Measurements from ENCODE around the gene TFF2. TPM values are rescaled to one million over a fixed set of nuclear protein-coding genes. Genes with fewer than 3 reads are reported as not detected.

The TFF2 gene
- total RNA-seq, 1 donor from 2014 or later: not detected

GRCh38 chr21:42303443-42303842, 47.4 kb downstream of the TFF2 start:
- ATAC-seq: no peak

DNA sequence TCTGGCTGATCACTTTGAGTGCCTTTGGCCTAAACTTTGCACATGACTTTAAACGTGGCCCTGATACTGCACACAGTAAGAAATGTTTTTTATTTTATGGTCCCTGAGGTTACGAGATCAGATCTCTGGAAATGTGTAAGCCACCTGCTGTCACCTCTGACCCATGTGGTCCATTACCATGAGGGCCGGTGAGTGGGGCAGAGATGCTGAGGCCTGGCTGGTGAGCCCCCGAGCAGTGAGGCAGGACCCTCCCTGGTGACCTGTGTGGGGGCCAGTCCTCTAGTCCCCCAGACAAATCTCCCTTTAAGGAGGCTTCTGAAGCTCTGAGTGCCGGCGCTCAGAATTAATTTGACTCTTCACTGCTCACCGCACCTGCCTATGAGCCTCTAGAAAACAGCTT, 48.0 kb downstream of the TFF2 start:
- ATAC-seq: no peak

- ATAC-seq: no peak
Measured at GRCh38 chr21:42302076-42302650, 48.6 kb downstream of the TFF2 start.

DNA sequence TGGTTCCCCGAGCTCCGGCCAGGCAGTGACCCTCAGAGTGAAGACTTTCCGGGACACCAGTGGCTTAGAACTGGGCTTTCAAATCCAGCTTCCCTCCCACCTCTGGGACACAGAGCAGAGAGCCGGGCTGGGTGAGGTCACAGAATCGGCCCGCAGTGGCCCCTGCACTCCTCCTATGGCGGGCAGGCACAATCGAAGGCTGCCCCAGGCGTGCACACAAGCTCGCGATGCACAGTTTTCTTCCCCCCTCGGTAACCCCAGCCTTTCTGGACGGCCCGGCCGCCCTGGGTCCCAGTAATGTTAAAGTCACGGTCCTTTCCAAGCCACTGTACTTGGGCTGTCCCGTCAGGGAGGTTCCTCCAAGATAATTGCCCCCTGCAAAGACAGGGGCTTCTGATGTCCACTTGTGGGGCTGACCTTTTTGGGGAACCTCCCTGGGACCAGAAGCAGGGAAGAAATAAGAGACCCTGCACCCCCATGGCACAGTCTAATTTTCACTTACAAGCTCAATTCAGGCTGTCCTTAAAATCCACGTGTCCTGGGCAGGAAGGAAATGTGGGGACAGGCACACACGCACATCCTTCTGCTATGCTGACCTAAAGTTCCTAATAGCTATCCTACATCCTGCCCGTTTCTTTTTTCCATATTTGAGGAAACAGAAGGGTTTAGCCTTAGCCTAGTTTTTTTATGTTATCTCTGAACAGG, 49.3 kb downstream of the TFF2 start:
- ATAC-seq: peak; percentile 24

DNA sequence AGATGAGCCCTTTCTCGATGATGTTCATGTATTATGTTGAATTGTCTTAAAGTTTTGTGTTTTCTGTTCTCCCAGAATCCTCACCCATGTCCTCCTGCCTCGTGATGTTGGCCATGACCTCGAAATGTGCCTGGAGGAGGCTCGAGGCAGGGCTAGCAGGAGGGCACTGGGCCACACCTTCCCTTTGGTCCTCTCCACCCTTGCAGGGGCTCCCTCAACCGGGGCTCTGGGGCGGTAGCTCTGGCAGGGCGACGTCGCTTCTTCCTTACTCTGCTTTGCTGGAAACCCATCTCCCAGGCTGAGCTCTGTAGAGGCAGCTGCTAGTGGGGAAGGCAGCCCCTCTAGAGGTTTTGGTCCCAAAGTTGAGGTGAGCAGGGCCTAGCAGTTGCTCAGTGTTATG, 49.8 kb downstream of the TFF2 start:
- ATAC-seq: no peak

DNA sequence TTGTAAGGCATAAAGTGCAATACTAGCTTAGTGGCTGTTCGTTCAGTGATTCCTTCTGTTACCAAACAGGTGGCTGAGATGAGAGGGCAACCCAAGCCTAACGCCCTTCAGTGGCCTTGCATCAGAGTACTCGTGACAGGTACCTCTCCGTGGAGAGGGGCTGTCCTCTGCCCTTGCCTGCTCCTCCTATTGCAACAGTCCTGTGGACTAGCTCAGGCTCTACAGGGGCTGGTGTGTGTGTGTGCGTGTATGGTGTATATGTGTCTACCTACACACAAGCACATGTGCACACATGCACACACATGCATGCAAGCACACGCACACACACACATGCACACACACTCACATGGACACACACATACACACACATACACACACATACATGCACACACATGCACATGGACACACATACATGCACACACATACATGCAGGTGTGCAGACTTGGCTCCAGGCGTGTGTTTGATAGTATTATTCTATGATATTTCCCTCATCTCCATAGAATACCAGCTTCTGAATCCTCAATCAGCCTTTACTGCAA, 50.7 kb downstream of the TFF2 start:
- no peak for ATAC-seq

GRCh38 chr21:42299324-42300044, 51.3 kb downstream of the TFF2 start:
- peak; percentile 36 for ATAC-seq

- no peak for ATAC-seq
Measured at GRCh38 chr21:42298657-42299056, 52.1 kb downstream of the TFF2 start.

DNA sequence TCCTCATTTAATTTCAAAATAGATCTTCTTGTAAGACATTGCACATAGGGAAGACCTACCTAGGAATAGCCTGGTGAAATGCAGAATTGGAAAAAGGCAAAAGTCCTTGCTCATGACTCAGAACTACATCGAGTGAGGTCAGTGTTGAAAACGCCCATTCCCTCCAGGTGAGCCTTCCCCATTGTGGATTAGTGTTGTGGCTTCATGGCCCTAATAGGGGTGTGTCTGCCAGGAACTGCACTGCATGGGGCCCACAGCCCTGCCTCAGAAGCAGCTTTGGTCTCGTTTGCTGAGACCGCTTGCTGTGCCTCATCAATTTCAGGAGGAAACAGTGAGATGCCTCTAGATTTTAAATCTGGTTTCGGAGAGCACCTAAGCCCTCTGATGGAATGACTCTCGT, 52.6 kb downstream of the TFF2 start:
- peak; percentile 84 for ATAC-seq

DNA sequence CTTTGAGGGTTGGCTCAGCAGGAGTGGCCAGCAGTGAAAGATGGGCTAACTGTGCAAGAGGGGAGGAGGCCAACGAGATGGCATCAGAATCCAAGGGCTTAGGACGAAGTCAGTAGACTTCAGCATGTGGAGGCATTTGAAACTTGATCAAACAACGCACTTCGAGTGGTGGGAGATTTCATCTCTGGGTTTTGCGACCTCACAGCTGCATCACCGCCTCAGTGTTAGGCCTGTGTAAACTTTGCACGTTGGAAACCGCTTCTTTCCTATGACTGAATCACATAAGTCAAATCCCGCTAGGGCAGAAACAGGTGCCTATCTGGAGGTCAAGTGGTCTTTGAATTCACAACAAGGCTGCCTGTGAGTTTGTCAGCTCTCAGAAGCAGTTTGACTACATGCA, 53.4 kb downstream of the TFF2 start:
- ATAC-seq: no peak

GRCh38 chr21:42296501-42296900, 54.3 kb downstream of the TFF2 start:
- ATAC-seq: no peak

Other genes starting within 250 kb of the TFF2 start
- 4.2 TPM for gene ABCG1, start 131.9 kb downstream of the TFF2 start, total RNA-seq
- gene TFF3, start 35.6 kb downstream of the TFF2 start, total RNA-seq: 2.3 TPM
- gene TFF1, start 15.5 kb upstream of the TFF2 start, total RNA-seq: not detected
- gene TMPRSS3, start 45.1 kb upstream of the TFF2 start, total RNA-seq: 0.32 TPM
- gene UBASH3A, start 52.9 kb upstream of the TFF2 start, total RNA-seq: 0.24 TPM
- gene RSPH1, start 145.2 kb upstream of the TFF2 start, total RNA-seq: 0.24 TPM
- 13.9 TPM for gene SLC37A1, start 162.9 kb upstream of the TFF2 start, total RNA-seq

Data from esophagus mucosa (tissue), 1 donor.